HepG2 (cell line): Measurements from ENCODE around the gene LGALS7B.

Experiments used
- CBFB ChIP-seq: sonication (generic); formaldehyde crosslinking; IDR thresholded peaks from 2 replicates; pipeline ENCODE4 v1.4.0; 2020; ENCODE audit warnings: missing genetic modification reagents
- CTCF ChIP-seq: sonication (generic); formaldehyde crosslinking; IDR thresholded peaks from 2 replicates; pipeline ENCODE4 v1.5.0; 2020; ENCODE audit warnings: mild to moderate bottlenecking, missing genetic modification reagents, moderate library complexity
- DBP ChIP-seq: sonication (generic); formaldehyde crosslinking; IDR thresholded peaks from 2 replicates; pipeline ENCODE4 v1.4.0; 2020; ENCODE audit warnings: missing genetic modification reagents; ENCODE audit errors: not compliant biosample characterization
- HDAC2 ChIP-seq: sonication (generic); formaldehyde crosslinking; IDR thresholded peaks from 2 replicates; pipeline ENCODE4 v1.4.0; 2020; ENCODE audit warnings: missing genetic modification reagents
- SMARCC2 ChIP-seq: fragments of 450-650 bp; IDR thresholded peaks from 2 replicates; pipeline ENCODE4 v1.6.1; 2017; ENCODE audit warnings: antibody characterized with exemption, mild to moderate bottlenecking
- TOPORS ChIP-seq: sonication (generic); formaldehyde crosslinking; IDR thresholded peaks from 2 replicates; pipeline ENCODE4 v1.8.0; 2023; ENCODE audit warnings: mild to moderate bottlenecking, missing genetic modification reagents
- ZBTB33 ChIP-seq: sonication (generic); formaldehyde crosslinking; IDR thresholded peaks from 2 replicates; pipeline ENCODE4 v1.4.0; 2020; ENCODE audit warnings: missing genetic modification reagents
- ZFP36L2 ChIP-seq: sonication (generic); formaldehyde crosslinking; IDR thresholded peaks from 2 replicates; pipeline ENCODE4 v1.4.0; 2020; ENCODE audit warnings: missing genetic modification reagents

- TF ChIP-seq DBP (CRISPR knock-in tag) (no peak), CBFB (CRISPR knock-in tag) (no peak), ZBTB33 (CRISPR knock-in tag) (no peak), CTCF (CRISPR knock-in tag) (peak; percentile 17; the same call in 1 of the 2 replicates), ZFP36L2 (CRISPR knock-in tag) (no peak), TOPORS (CRISPR knock-in tag) (0 out of 2 replicates have a peak, but pooled peaks have one; percentile 19), SMARCC2 (no peak), HDAC2 (CRISPR knock-in tag) (peak; percentile 40; the same call in 1 of the 2 replicates)
Observed at GRCh38 chr19:38831142-38831605, 42.2 kb downstream of the LGALS7B start.
